GM19351 (cell line): ENCODE results near the gene NOP56.
A peak's percentile ranks its signal among the peaks of the same experiment; 100 is the strongest.

ENCODE experiments used
- ATAC-seq: cut with Tn5 transposase; IDR thresholded peaks from one replicate; pipeline ENCODE4 v1.9.1; 2021; ENCODE audit warnings: mild to moderate bottlenecking, moderate library complexity; ENCODE audit not compliant: unreplicated experiment

Gene NOP56

GRCh38 chr20:2651772-2652723, at the start of gene NOP56:
TSS of gene NOP56 (plus strand) at chr20:2652632. CDS start at chr20:2652661, 29 bp downstream.
- ATAC-seq, result peak; percentile 86

- ATAC-seq, result no peak
Observed at GRCh38 chr20:2602746-2603145, 49.7 kb upstream of the NOP56 start.

GRCh38 chr20:2603816-2604505, 48.5 kb upstream of the NOP56 start:
- ATAC-seq, result no peak

- ATAC-seq, result no peak
Observed at GRCh38 chr20:2604506-2604835, 48.0 kb upstream of the NOP56 start.

- no peak for ATAC-seq
Observed at GRCh38 chr20:2606507-2607006, 45.9 kb upstream of the NOP56 start.

GRCh38 chr20:2610326-2610725, 42.1 kb upstream of the NOP56 start:
- no peak for ATAC-seq

GRCh38 chr20:2610941-2611720, 41.3 kb upstream of the NOP56 start:
- ATAC-seq, result no peak

GRCh38 chr20:2612073-2612472, 40.4 kb upstream of the NOP56 start:
- ATAC-seq, result no peak

GRCh38 chr20:2616634-2617033, 35.8 kb upstream of the NOP56 start:
- ATAC-seq, result no peak

GRCh38 chr20:2617099-2617714, 35.2 kb upstream of the NOP56 start:
- ATAC-seq, result no peak

- ATAC-seq, result no peak
Observed at GRCh38 chr20:2618815-2619214, 33.6 kb upstream of the NOP56 start.

- ATAC-seq, result no peak
Observed at GRCh38 chr20:2619337-2619736, 33.1 kb upstream of the NOP56 start.

- ATAC-seq, result no peak
Observed at GRCh38 chr20:2619961-2620595, 32.4 kb upstream of the NOP56 start.

- ATAC-seq, result no peak
Observed at GRCh38 chr20:2624190-2624589, 28.2 kb upstream of the NOP56 start.

GRCh38 chr20:2625062-2625461, 27.4 kb upstream of the NOP56 start:
- ATAC-seq, result no peak

- ATAC-seq, result no peak
Observed at GRCh38 chr20:2626853-2627541, 25.4 kb upstream of the NOP56 start.

GRCh38 chr20:2631228-2631627, 21.2 kb upstream of the NOP56 start:
- no peak for ATAC-seq

GRCh38 chr20:2633381-2633780, 19.1 kb upstream of the NOP56 start:
- ATAC-seq, result no peak

GRCh38 chr20:2637246-2637645, 15.2 kb upstream of the NOP56 start:
- no peak for ATAC-seq

- ATAC-seq, result no peak
Observed at GRCh38 chr20:2640260-2640659, 12.2 kb upstream of the NOP56 start.
